HepG2 (cell line): Measurements from ENCODE around the gene CD58. TPM values are rescaled to one million over a fixed set of nuclear protein-coding genes. Genes with fewer than 3 reads are reported as not detected.

ENCODE experiments used
- FOXP4 ChIP-seq: sonication (generic); formaldehyde crosslinking; IDR thresholded peaks from 2 replicates; pipeline ENCODE4 v1.4.0; 2020; ENCODE audit warnings: missing genetic modification reagents
- HNRNPH1 ChIP-seq: fragments of 200-400 bp; formaldehyde crosslinking; optimal IDR thresholded peaks from 2 replicates; pipeline ENCODE3; 2017; ENCODE audit warnings: mild to moderate bottlenecking, low read depth, low read length
- PHF8 ChIP-seq: sonication (generic); formaldehyde crosslinking; IDR thresholded peaks from 2 replicates; pipeline ENCODE4 v1.5.0; 2020; ENCODE audit warnings: missing genetic modification reagents
- RBAK ChIP-seq: sonication (generic); formaldehyde crosslinking; IDR thresholded peaks from 2 replicates; pipeline ENCODE4 v1.5.1; 2020; ENCODE audit warnings: mild to moderate bottlenecking, missing genetic modification reagents
- RXRB ChIP-seq: IDR thresholded peaks from 2 replicates; pipeline ENCODE4 v1.6.1; 2016; ENCODE audit warnings: borderline replicate concordance, missing genetic modification reagents, missing compliant biosample characterization
- TCF7L2 ChIP-seq: IDR thresholded peaks from 2 replicates; pipeline ENCODE4 v1.6.1; 2011; ENCODE audit warnings: mild to moderate bottlenecking, low read depth, low read length, moderate library complexity
- USF2 ChIP-seq, 2 experiments: sonication (generic) in 1 of 2; formaldehyde crosslinking in 1 of 2; IDR thresholded peaks; 2 replicates each; pipeline versions ENCODE4 v1.5.1 to v1.6.1; 2011 to 2020; ENCODE audit warnings: borderline replicate concordance in 1 of 2, low read depth in 1 of 2, low read length in 1 of 2, mild to moderate bottlenecking in 1 of 2, missing genetic modification reagents in 1 of 2, moderate library complexity in 1 of 2
- ZFP62 ChIP-seq: sonication (generic); formaldehyde crosslinking; IDR thresholded peaks from 2 replicates; pipeline ENCODE4 v1.4.0; 2020; ENCODE audit warnings: missing genetic modification reagents
- ZNF564 ChIP-seq: sonication (generic); formaldehyde crosslinking; IDR thresholded peaks from 2 replicates; pipeline ENCODE4 v1.8.1; 2023; ENCODE audit warnings: mild to moderate bottlenecking, missing genetic modification reagents
- ZNF646 ChIP-seq: sonication (generic); formaldehyde crosslinking; IDR thresholded peaks from 2 replicates; pipeline ENCODE4 v1.9.0; 2021; ENCODE audit warnings: mild to moderate bottlenecking, missing genetic modification reagents
- ZNF781 ChIP-seq: sonication (generic); formaldehyde crosslinking; IDR thresholded peaks from 2 replicates; pipeline ENCODE4 v1.5.1; 2020; ENCODE audit warnings: borderline replicate concordance, mild to moderate bottlenecking, missing genetic modification reagents; ENCODE audit errors: not compliant biosample characterization
- polyA plus RNA-seq, 8 experiments: library from polyadenylated mRNA; depleted of rRNA in 3 of 8; stranded (reverse) in 7 of 8; unstranded in 1 of 8; fragments of >200 nt; fragmentation: Illumina TruSeq in 4 of 8; extraction: Trizol in 4 of 8; gene quantifications; 2 replicates each; pipeline versions ENCODE4 v1.2.1 to v1.2.3, GENCODE V29; 2011 to 2016; ENCODE audit warnings: low read depth in 4 of 8, missing spikeins in 1 of 8, mixed read lengths in 1 of 8; ENCODE audit not compliant: insufficient read depth in 1 of 8
- total RNA-seq, 5 experiments: library from RNA; depleted of rRNA; stranded (reverse); fragments of >200 nt; fragmentation: Illumina TruSeq; extraction: Trizol; gene quantifications; 2 replicates each; pipeline ENCODE4 v1.2.3, GENCODE V29; 2016; ENCODE audit warnings: low read depth in 1 of 5
- TF ChIP-seq, protein P1 (sequence below): sonication (generic); formaldehyde crosslinking; IDR thresholded peaks from 2 replicates; pipeline ENCODE4 v1.8.1; 2023; ENCODE audit warnings: mild to moderate bottlenecking, missing genetic modification reagents
- TF ChIP-seq, protein P2 (sequence below): IDR thresholded peaks from 2 replicates; pipeline ENCODE4 v1.6.1; 2016; ENCODE audit warnings: mild to moderate bottlenecking
- TF ChIP-seq, protein P3 (sequence below): sonication (generic); formaldehyde crosslinking; IDR thresholded peaks from 2 replicates; pipeline ENCODE4 v1.4.0; 2020; ENCODE audit warnings: missing genetic modification reagents

The CD58 gene
- total and polyA plus RNA-seq, 2 of the 13 experiments (the other 11 are each of a cell fraction or from before 2014, with no cell fraction given) = 9.4 to 13.5 TPM

DNA sequence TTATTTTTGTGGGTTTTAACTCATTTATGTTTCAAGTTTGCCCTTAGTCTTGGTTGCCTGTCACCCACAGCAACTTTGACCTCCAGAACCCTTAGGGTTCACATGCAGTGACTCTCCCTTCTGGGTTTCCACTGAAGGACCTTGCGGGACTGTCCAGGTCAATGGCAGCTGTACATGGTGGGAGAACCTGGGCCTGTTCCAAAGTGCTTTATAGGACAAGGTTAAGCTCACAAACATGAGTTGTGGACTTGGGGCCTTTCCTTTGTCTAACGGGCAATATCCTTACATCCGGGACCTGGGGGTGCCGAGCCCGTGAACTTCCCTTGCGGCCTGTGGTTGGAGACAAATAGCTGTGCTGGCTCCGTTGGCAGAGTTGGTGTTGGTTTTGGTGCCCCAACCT, 77.8 kb downstream of the CD58 start (continued):
- TF ChIP-seq ZNF646 (CRISPR knock-in tag) (no peak), FOXP4 (peak; percentile 13; the same call in 1 of the 2 replicates), HNRNPH1 (no peak), ZNF564 (no peak), USF2 (IDR thresholded peaks at IDR 0.05; ENCODE audit: low read depth, low read length) (no peak), USF2 (CRISPR knock-in tag; IDR thresholded peaks at IDR 0.05; ENCODE audit: borderline replicate concordance) (no peak), ZNF781 (CRISPR knock-in tag) (no peak), PHF8 (CRISPR knock-in tag) (peak; percentile 25; the same call in 1 of the 2 replicates), ZFP62 (no peak), RBAK (CRISPR knock-in tag) (no peak), RXRB (CRISPR knock-in tag) (0 out of 2 replicates have a peak, but pooled peaks have one; percentile 27), TCF7L2 (no peak)
- TF ChIP-seq, protein P1, sequence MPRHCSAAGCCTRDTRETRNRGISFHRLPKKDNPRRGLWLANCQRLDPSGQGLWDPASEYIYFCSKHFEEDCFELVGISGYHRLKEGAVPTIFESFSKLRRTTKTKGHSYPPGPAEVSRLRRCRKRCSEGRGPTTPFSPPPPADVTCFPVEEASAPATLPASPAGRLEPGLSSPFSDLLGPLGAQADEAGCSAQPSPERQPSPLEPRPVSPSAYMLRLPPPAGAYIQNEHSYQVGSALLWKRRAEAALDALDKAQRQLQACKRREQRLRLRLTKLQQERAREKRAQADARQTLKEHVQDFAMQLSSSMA (CRISPR knock-in tag) = no peak
- TF ChIP-seq, protein P2, sequence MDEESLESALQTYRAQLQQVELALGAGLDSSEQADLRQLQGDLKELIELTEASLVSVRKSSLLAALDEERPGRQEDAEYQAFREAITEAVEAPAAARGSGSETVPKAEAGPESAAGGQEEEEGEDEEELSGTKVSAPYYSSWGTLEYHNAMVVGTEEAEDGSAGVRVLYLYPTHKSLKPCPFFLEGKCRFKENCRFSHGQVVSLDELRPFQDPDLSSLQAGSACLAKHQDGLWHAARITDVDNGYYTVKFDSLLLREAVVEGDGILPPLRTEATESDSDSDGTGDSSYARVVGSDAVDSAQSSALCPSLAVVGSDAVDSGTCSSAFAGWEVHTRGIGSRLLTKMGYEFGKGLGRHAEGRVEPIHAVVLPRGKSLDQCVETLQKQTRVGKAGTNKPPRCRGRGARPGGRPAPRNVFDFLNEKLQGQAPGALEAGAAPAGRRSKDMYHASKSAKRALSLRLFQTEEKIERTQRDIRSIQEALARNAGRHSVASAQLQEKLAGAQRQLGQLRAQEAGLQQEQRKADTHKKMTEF (CRISPR knock-in tag) = no peak
- TF ChIP-seq, protein P3, sequence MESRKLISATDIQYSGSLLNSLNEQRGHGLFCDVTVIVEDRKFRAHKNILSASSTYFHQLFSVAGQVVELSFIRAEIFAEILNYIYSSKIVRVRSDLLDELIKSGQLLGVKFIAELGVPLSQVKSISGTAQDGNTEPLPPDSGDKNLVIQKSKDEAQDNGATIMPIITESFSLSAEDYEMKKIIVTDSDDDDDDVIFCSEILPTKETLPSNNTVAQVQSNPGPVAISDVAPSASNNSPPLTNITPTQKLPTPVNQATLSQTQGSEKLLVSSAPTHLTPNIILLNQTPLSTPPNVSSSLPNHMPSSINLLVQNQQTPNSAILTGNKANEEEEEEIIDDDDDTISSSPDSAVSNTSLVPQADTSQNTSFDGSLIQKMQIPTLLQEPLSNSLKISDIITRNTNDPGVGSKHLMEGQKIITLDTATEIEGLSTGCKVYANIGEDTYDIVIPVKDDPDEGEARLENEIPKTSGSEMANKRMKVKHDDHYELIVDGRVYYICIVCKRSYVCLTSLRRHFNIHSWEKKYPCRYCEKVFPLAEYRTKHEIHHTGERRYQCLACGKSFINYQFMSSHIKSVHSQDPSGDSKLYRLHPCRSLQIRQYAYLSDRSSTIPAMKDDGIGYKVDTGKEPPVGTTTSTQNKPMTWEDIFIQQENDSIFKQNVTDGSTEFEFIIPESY (CRISPR knock-in tag) = peak; percentile 16; the same call in 1 of the 2 replicates
